HepG2 (cell line): Measurements from ENCODE around the gene AGER. TPM values are rescaled to one million over a fixed set of nuclear protein-coding genes. Genes with fewer than 3 reads are reported as not detected.

ENCODE experiments used
- AKAP8 ChIP-seq: sonication (generic); formaldehyde crosslinking; IDR thresholded peaks from 2 replicates; pipeline ENCODE4 v1.5.1; 2020; ENCODE audit warnings: mild to moderate bottlenecking, missing genetic modification reagents
- ARID4A ChIP-seq: sonication (generic); formaldehyde crosslinking; IDR thresholded peaks from 2 replicates; pipeline ENCODE4 v1.5.0; 2020; ENCODE audit warnings: mild to moderate bottlenecking, missing genetic modification reagents, borderline replicate concordance
- CREM ChIP-seq, 2 experiments: sonication (generic) in 1 of 2; formaldehyde crosslinking in 1 of 2; IDR thresholded peaks; 2 replicates each; pipeline versions ENCODE4 v1.4.0 to v1.6.1; 2016 to 2020; ENCODE audit warnings: antibody characterized with exemption in 1 of 2, mild to moderate bottlenecking in 1 of 2, missing genetic modification reagents in 1 of 2
- CSRNP1 ChIP-seq: sonication (generic); formaldehyde crosslinking; IDR thresholded peaks from 2 replicates; pipeline ENCODE4 v1.8.1; 2023; ENCODE audit warnings: mild to moderate bottlenecking, missing genetic modification reagents
- HINFP ChIP-seq: sonication (generic); formaldehyde crosslinking; IDR thresholded peaks from 2 replicates; pipeline ENCODE4 v1.4.0; 2020; ENCODE audit warnings: low read depth, mild to moderate bottlenecking, missing genetic modification reagents
- HOXA5 ChIP-seq: sonication (generic); formaldehyde crosslinking; IDR thresholded peaks from 2 replicates; pipeline ENCODE4 v1.4.0; 2020; ENCODE audit warnings: missing genetic modification reagents
- HOXA9 ChIP-seq: sonication (generic); formaldehyde crosslinking; IDR thresholded peaks from 2 replicates; pipeline ENCODE4 v1.8.1; 2022; ENCODE audit warnings: missing genetic modification reagents, mild to moderate bottlenecking, moderate library complexity, borderline replicate concordance
- MEF2D ChIP-seq: sonication (generic); formaldehyde crosslinking; IDR thresholded peaks from 2 replicates; pipeline ENCODE4 v1.5.1; 2020; ENCODE audit warnings: mild to moderate bottlenecking, missing genetic modification reagents
- MTA1 ChIP-seq: sonication (generic); formaldehyde crosslinking; IDR thresholded peaks from 2 replicates; pipeline ENCODE4 v1.4.0; 2020; ENCODE audit warnings: missing genetic modification reagents, mild to moderate bottlenecking, borderline replicate concordance
- RBM39 ChIP-seq: fragments of 200-400 bp; formaldehyde crosslinking; IDR thresholded peaks from one replicate; pipeline ENCODE4 v1.6.1; 2018; ENCODE audit warnings: antibody characterized with exemption, mild to moderate bottlenecking, low read depth, low read length; ENCODE audit not compliant: poor library complexity, severe bottlenecking
- RELA ChIP-seq: sonication (generic); formaldehyde crosslinking; IDR thresholded peaks from 2 replicates; pipeline ENCODE4 v1.4.0; 2020; ENCODE audit warnings: missing genetic modification reagents
- SKI ChIP-seq: fragments of 450-650 bp; IDR thresholded peaks from one replicate; pipeline ENCODE4 v1.6.1; 2018; ENCODE audit warnings: mild to moderate bottlenecking; ENCODE audit not compliant: partially characterized antibody
- SMYD3 ChIP-seq: sonication (generic); formaldehyde crosslinking; IDR thresholded peaks from 2 replicates; pipeline ENCODE4 v1.8.1; 2023; ENCODE audit warnings: mild to moderate bottlenecking, missing genetic modification reagents
- THYN1 ChIP-seq: sonication (generic); formaldehyde crosslinking; IDR thresholded peaks from 2 replicates; pipeline ENCODE4 v1.8.1; 2023; ENCODE audit warnings: low read depth, mild to moderate bottlenecking, moderate library complexity, missing genetic modification reagents, borderline replicate concordance
- ZFP36 ChIP-seq: fragments of 150-350 bp; IDR thresholded peaks from 2 replicates; pipeline ENCODE4 v1.6.1; 2018; ENCODE audit warnings: borderline replicate concordance, low read length, low read depth; ENCODE audit not compliant: partially characterized antibody
- ZFYVE20 ChIP-seq: sonication (generic); formaldehyde crosslinking; IDR thresholded peaks from 2 replicates; pipeline ENCODE4 v1.8.0; 2023; ENCODE audit warnings: low read depth, mild to moderate bottlenecking, moderate library complexity, missing genetic modification reagents, borderline replicate concordance
- ZNF441 ChIP-seq: sonication (generic); formaldehyde crosslinking; IDR thresholded peaks from 2 replicates; pipeline ENCODE4 v1.7.0; 2021; ENCODE audit warnings: missing genetic modification reagents, borderline replicate concordance
- ZNF615 ChIP-seq: sonication (generic); formaldehyde crosslinking; IDR thresholded peaks from 2 replicates; pipeline ENCODE4 v1.5.0; 2020; ENCODE audit warnings: mild to moderate bottlenecking, missing genetic modification reagents, borderline replicate concordance
- ZNF709 ChIP-seq: sonication (generic); formaldehyde crosslinking; IDR thresholded peaks from 2 replicates; pipeline ENCODE4 v1.5.0; 2020; ENCODE audit warnings: mild to moderate bottlenecking, missing genetic modification reagents
- ZNF879 ChIP-seq: sonication (generic); formaldehyde crosslinking; IDR thresholded peaks from 2 replicates; pipeline ENCODE4 v1.8.1; 2023; ENCODE audit warnings: missing genetic modification reagents
- polyA plus RNA-seq, 8 experiments: library from polyadenylated mRNA; depleted of rRNA in 3 of 8; stranded (reverse) in 7 of 8; unstranded in 1 of 8; fragments of >200 nt; fragmentation: Illumina TruSeq in 4 of 8; extraction: Trizol in 4 of 8; gene quantifications; 2 replicates each; pipeline versions ENCODE4 v1.2.1 to v1.2.3, GENCODE V29; 2011 to 2016; ENCODE audit warnings: low read depth in 4 of 8, missing spikeins in 1 of 8, mixed read lengths in 1 of 8; ENCODE audit not compliant: insufficient read depth in 1 of 8
- total RNA-seq, 5 experiments: library from RNA; depleted of rRNA; stranded (reverse); fragments of >200 nt; fragmentation: Illumina TruSeq; extraction: Trizol; gene quantifications; 2 replicates each; pipeline ENCODE4 v1.2.3, GENCODE V29; 2016; ENCODE audit warnings: low read depth in 1 of 5

Gene AGER
- total and polyA plus RNA-seq, 2 of the 13 experiments (the other 11 are each of a cell fraction or from before 2014, with no cell fraction given), result 1.9 to 5.1 TPM

GRCh38 chr6:32194825-32195651, 11.0 kb upstream of the AGER start (continued):
- TF ChIP-seq ZNF709, result 0 out of 2 replicates have a peak, but pooled peaks have one; percentile 16
- no peak for TF ChIP-seq MEF2D (CRISPR knock-in tag)
- no peak for TF ChIP-seq MTA1 (CRISPR knock-in tag)
- TF ChIP-seq ZFP36, result no peak
- no peak for TF ChIP-seq HOXA9 (CRISPR knock-in tag)
- no peak for TF ChIP-seq ZNF879
- no peak for TF ChIP-seq HINFP
- peak; percentile 82; the same call in 1 of the 2 replicates for TF ChIP-seq SMYD3 (CRISPR knock-in tag)
- no peak for TF ChIP-seq HOXA5 (CRISPR knock-in tag)
- no peak for TF ChIP-seq RBM39
- TF ChIP-seq SKI, result no peak
- TF ChIP-seq ARID4A (CRISPR knock-in tag), result no peak
- TF ChIP-seq RELA (CRISPR knock-in tag), result no peak
- no peak for TF ChIP-seq CSRNP1 (CRISPR knock-in tag)
- TF ChIP-seq ZNF441, result no peak
- TF ChIP-seq AKAP8 (CRISPR knock-in tag), result no peak
- no peak for TF ChIP-seq ZFYVE20 (CRISPR knock-in tag)
- TF ChIP-seq CREM (IDR thresholded peaks at IDR 0.05), result no peak; the same call in 1 of the 2 replicates
- no peak for TF ChIP-seq CREM (CRISPR knock-in tag; IDR thresholded peaks at IDR 0.05)
- TF ChIP-seq THYN1 (CRISPR knock-in tag), result 0 out of 2 replicates have a peak, but pooled peaks have one; percentile 76
- TF ChIP-seq ZNF615 (CRISPR knock-in tag), result no peak
